ENCODE results near the gene ZNF609. TPM values are rescaled to one million over a fixed set of nuclear protein-coding genes. Genes with fewer than 3 reads are reported as not detected.
"Not testable (repeated sequence)": the region's sequence is repeated elsewhere in the genome, so short reads cannot be mapped to it uniquely, and the experiment has no call there.

The ZNF609 gene
- total RNA-seq, 1 donor from 2014 or later = 24.1 TPM

- peaks cover 17% of the 10 kb centered on the region for H3K4me1 Mint-ChIP-seq (ENCODE audit: low read depth)
- DNase-seq (ENCODE audit: low spot score) = no peak
- H3K27ac Mint-ChIP-seq (ENCODE audit: unreplicated experiment) = peak overlapping the region; percentile 29
- H3K36me3 Mint-ChIP-seq (ENCODE audit: low read depth) = peaks cover 5% of the 10 kb centered on the region
- no peaks in the 10 kb centered on the region for H3K9me3 Mint-ChIP-seq (ENCODE audit: low read depth)
- H3K4me3 Mint-ChIP-seq (ENCODE audit: unreplicated experiment) = no peak overlapping the region
- TF ChIP-seq CTCF (IDR thresholded peaks at IDR 0.05) = no peak
- H3K27me3 Mint-ChIP-seq (ENCODE audit: low read depth) = no peaks in the 10 kb centered on the region
These were observed 168.7 kb downstream of the ZNF609 start for GRCh38 chr15:64629063-64629462.

- H3K27ac Mint-ChIP-seq (ENCODE audit: unreplicated experiment) = peak overlapping the region; percentile 46
- peaks cover 5% of the 10 kb centered on the region for H3K36me3 Mint-ChIP-seq (ENCODE audit: low read depth)
- peak; percentile 18 for TF ChIP-seq CTCF (IDR thresholded peaks at IDR 0.05)
- no peaks in the 10 kb centered on the region for H3K9me3 Mint-ChIP-seq (ENCODE audit: low read depth)
- no peak overlapping the region for H3K4me3 Mint-ChIP-seq (ENCODE audit: unreplicated experiment)
- no peak for DNase-seq (ENCODE audit: low spot score)
- no peaks in the 10 kb centered on the region for H3K27me3 Mint-ChIP-seq (ENCODE audit: low read depth)
- peaks cover 31% of the 10 kb centered on the region for H3K4me1 Mint-ChIP-seq (ENCODE audit: low read depth)
These were observed 170.2 kb downstream of the ZNF609 start for GRCh38 chr15:64630396-64631107.

GRCh38 chr15:64632639-64633038, 172.3 kb downstream of the ZNF609 start:
- not testable (repeated sequence) for H3K27me3 Mint-ChIP-seq (ENCODE audit: low read depth); H3K9me3 Mint-ChIP-seq (ENCODE audit: low read depth); H3K27ac Mint-ChIP-seq (ENCODE audit: unreplicated experiment); DNase-seq (ENCODE audit: low spot score); H3K4me3 Mint-ChIP-seq (ENCODE audit: unreplicated experiment); H3K36me3 Mint-ChIP-seq (ENCODE audit: low read depth)
- H3K4me1 Mint-ChIP-seq (ENCODE audit: low read depth) = peaks cover 42% of the 10 kb centered on the region

- no peak overlapping the region for H3K27ac Mint-ChIP-seq (ENCODE audit: unreplicated experiment)
- peaks cover 42% of the 10 kb centered on the region for H3K4me1 Mint-ChIP-seq (ENCODE audit: low read depth)
- H3K36me3 Mint-ChIP-seq (ENCODE audit: low read depth) = peaks cover 10% of the 10 kb centered on the region
- H3K4me3 Mint-ChIP-seq (ENCODE audit: unreplicated experiment) = no peak overlapping the region
- H3K27me3 Mint-ChIP-seq (ENCODE audit: low read depth) = no peaks in the 10 kb centered on the region
- TF ChIP-seq CTCF (IDR thresholded peaks at IDR 0.05) = no peak
- DNase-seq (ENCODE audit: low spot score) = no peak
- H3K9me3 Mint-ChIP-seq (ENCODE audit: low read depth) = peaks cover 13% of the 10 kb centered on the region
These were observed 173.0 kb downstream of the ZNF609 start for GRCh38 chr15:64633332-64633731.

- Mint-ChIP-seq H3K27me3 (ENCODE audit: low read depth) (no peaks in the 10 kb centered on the region), H3K36me3 (ENCODE audit: low read depth) (peaks cover 8% of the 10 kb centered on the region), H3K9me3 (ENCODE audit: low read depth) (peaks cover 13% of the 10 kb centered on the region), H3K4me1 (ENCODE audit: low read depth) (peaks cover 38% of the 10 kb centered on the region), H3K4me3 (ENCODE audit: unreplicated experiment) (no peak overlapping the region), H3K27ac (ENCODE audit: unreplicated experiment) (no peak overlapping the region)
- DNase-seq (ENCODE audit: low spot score) = no peak
- TF ChIP-seq CTCF (IDR thresholded peaks at IDR 0.05) = no peak
These were observed 173.6 kb downstream of the ZNF609 start for GRCh38 chr15:64634027-64634426.

Data from chondrocyte (in vitro differentiated cells).